ENCODE data around the gene MRPL50.
A peak's percentile ranks its signal among the peaks of the same experiment; 100 is the strongest.

Gene MRPL50

DNA sequence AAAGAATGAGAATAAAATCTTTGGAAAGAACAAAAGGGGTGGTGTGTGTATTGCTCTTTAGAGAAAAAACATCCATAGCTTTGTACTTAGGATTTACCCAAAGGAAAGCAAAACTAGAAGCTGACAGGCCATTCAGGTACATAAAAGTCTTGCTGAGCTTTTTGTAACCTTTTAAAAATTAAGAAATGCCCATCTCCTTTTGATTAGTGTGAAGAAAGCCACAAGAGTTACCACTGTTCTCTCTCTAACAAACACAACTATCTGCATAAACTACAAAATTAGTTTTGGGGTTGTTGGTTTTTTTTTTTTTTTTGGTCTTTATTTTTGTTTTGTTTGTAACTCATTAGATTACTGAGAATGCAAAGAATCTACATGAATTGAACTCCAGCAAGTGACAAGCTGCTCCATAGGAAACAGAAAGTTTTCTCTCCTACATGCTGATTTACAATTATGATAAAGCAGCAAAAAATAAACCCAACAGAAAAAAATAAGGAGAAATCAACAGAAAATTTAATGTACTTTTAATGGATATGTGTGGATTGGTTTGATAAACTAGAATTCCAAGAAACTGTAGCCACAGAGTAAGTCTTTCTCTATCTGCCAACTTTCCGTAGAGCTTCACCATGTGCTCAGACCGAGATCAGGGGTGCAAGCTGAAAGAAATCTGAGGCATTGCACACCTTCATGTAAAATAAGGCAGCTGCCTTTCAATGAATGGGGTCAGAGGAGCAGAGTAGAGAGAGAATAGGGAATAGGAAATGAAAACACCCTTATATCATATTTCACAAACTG is 25.9 kb downstream of the MRPL50 start:
- DNase-seq, result no peak

DNA sequence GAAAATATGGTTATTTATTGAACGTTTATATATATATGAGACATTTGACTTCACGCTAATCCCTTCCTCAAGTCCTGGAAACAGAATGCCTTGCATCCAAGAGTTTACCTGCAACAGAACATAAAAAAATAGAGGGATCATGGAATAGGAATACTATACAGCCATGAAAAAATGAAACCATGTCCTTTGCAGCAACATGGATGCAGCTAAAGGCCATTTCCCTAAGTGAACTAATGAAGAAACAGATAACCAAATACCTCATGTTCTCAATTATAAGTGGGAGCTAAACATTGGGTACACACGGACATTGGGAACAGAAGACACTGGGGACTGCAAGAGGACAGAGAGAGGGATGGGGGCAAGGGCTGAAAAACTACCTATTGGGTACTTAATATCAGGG is 26.6 kb downstream of the MRPL50 start:
- no peak for DNase-seq

DNA sequence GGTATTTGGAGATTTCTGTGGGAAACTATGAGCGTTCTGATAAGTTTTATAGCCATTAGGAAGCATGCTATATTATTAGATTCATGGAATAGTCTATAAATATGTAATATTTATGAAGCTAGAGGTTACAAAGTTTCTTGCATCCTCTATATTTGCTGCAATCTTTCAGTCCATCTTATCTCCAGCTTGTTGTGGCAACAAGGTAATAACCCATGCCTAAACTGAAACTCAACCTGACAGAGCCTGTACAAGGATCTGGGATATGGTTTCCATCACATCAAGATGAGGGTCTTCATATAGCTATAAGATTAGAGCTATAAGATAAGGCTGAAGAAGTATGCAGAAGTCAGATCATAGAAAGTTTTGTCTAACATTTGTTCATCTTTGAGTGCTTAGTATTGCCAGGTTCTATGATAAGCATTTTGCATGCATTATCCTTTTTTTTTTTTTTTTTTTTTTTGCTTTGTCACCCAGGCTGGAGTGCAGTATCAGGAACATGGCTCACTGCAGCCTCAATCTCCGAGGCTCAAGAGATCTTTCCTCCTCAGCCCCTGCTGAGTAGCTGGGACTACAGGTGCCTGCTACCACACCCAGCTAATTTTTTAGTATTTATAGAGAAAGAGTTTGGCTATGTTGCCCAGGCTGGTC is 28.4 kb downstream of the MRPL50 start:
- no peak for DNase-seq

DNA sequence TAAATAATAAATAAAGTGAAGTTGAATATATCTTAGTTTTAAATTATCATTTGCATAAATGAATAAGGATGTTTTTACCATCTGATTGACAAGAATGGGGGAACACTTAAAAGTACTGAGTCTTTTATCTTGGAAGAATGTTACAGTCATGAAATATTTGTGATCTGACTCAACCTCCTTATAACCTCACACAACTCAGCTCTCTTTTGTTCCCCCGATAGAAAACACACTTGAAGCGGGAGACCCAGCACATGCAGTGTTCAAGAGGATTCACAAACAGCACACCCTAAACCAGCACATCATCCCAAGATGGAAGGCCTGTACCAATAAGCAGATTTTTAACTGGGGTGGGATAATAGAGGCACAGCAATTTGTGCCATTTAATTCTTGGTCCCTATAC is 29.1 kb downstream of the MRPL50 start:
- DNase-seq, result peak; percentile 19

DNA sequence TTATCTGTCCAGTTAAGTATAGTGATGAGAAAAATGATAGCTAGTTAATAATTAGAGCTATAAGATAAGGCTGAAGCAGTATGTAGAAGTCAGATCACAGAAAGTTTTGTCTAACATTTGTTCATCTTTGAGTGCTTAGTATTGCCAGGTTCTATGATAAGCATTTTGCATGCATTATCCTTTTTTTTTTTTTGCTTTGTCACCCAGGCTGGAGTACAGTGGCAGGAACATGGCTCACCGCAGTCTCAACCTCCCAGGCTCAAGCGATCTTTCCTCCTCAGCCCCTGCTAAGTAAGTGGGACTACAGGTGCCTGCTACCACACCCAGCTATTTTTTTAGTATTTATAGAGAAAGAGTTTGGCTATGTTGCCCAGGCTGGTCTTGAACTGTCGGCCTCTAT is 31.1 kb downstream of the MRPL50 start:
- DNase-seq, result no peak

DNA sequence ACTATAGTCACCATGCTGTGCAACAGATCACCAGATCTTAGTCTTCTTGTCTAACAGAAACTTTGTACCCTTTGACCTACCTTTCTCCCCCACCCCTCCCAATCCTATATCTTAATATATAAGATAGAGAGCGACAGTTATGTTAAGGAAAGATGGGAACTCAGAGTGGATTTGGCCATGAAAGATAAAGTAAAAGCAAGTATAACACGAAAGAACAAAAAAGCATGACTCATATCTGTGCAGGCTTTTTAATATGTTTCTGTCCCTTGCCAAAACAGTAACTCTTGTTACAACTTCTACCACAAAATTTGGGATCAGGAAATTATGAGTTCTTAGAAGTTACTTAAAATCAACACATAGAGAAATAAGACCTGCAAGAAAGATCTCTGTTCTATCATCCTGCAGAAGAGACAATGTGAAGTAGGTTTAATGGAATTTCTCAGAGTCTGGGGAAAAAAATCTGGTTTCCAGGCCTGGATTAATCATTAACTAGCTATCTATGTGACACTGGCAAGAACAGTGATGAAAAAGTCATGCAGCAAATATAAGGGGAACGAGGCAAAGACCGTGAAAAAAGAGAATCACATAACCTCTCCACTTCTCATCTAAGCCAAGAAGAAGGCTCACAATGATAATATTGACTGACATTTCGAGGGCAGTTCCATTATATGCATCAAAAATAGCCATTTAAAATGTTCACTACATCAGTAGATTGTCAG is 32.2 kb downstream of the MRPL50 start:
- peak; percentile 44 for DNase-seq

DNA sequence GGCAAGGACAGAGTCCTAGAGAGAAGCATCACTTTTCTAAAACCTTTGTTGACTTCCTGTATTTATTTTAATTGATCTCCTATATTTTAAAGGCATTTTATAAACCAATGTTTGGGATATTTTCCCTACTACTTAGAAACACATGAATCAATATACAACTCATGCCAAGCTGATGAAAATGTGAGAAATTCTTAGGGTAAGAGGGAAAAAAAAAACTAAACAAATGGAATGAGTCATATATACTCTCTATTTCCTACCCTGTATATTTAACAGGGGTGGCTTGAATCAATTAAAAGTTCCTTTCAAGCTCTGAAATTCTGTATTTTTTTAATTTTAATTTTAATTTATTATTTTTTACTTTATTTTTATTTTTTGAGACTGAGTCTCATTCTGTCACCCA is 33.2 kb downstream of the MRPL50 start:
- no peak for DNase-seq

DNA sequence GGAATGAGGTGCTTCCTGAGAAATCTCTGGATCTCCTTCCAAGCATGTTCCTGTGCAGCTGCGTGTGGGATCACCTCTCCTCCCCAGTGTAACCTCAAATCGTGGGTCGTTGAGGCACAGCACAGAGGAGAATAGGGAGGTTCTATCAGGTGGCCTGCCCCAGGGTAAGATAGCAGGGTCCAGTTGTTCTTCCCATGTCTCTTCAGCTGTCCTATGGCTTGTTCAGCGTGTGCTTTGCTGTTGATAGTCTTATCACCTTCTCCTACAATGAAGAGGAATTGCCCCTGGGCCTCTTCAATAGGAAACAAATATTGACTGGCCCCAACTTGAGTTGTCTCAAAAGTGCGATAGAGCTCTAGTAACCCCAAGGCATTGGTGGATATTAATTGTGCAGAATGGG is 36.0 kb downstream of the MRPL50 start:
- no peak for DNase-seq

DNA sequence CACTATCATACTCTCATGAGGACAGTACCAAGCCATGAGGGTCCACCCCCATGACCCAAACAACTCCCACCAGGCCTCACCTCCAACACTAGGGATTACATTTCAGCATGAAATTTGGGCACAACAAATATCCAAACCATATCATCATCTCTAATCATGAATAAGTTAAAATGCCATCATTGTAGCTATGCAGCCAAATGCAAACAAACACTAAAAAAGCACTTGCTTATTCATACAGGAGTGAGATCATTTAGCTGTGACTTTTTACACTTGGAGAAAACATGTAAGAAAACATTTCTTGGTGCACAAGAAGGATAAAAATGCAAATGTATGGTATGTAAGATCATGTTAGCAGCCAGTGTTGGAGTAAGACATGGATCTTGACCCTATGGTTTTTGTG is 37.8 kb downstream of the MRPL50 start:
- DNase-seq, result no peak

DNA sequence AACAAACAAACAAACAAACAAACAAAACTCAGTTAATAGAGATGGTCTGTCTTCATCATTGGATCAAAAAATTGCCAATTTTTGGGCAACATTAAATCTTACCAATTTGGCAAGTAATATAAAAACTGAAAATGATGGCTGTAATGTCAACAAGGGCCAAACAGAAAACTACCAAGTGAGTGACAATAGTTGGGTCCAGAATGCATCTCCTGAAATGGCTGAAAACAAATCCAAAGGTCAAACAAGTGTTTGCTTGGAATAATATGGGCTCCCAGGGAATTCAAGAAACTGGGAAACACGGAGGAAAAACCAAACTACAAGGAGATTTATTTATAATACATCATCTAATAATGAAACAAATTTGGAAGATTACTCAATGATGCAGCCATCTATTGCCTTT is 38.7 kb downstream of the MRPL50 start:
- DNase-seq, result no peak

DNA sequence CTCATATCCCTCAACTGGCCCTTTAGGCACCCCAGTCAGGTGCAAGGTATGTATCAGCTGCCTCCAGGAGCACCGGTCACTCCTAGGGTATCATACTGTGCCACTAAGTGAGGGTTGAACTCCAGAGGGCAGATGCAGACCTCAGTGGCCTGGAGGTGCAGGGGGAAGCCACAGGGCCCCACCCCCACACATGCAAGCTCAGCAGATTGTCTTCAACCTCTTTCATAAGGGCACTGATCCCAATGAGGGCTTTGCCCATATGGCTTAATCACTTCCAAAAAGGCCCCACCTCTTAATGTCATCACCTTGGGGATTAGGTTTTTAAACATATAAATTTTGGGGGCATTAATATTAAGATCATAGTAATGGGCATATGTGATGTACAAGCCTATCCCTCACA is 41.8 kb downstream of the MRPL50 start:
- no peak for DNase-seq

DNA sequence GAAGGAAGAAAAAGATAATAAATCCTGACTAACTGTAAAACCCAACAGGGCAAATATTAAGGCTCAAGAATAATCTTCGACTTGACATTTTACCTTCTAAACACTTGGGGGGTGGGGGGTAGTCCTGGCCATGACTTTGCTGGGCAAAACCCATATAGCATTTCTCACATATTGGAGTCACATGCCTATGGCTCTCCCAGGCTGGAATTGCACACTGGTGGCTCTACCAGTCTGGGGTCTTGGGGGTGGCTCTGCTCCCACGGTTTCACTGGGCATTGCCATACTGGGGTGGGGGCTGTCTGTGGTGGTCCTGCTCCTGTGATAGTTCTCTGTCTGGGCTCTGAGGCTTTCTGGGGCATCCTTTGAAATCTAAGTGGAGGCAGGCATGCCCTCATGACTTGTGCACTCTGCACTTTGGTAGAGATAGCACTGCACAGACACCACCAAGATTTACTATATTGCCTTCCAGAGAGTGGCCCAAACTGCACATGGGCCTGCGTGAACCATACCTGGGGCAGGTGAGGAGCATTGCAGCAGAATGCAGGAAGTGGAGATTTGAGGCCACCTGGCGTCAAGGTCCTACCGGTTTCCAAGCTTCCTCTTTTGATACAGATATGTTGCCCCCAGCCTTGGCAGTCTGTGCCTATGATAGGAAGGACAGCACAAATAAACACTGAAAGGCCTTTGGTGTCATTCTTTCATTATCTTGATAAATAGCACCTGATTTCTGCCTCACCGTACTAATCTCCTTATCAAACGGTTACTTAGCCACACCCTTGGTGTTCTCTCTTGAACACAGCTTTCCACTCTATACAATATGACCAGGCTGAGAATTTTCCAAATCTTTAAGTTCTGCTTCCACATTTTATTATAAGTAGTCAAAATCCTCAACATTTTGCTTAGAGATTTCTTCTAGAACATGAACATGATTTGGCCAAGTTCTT is 43.4 kb downstream of the MRPL50 start:
- DNase-seq, result no peak

DNA sequence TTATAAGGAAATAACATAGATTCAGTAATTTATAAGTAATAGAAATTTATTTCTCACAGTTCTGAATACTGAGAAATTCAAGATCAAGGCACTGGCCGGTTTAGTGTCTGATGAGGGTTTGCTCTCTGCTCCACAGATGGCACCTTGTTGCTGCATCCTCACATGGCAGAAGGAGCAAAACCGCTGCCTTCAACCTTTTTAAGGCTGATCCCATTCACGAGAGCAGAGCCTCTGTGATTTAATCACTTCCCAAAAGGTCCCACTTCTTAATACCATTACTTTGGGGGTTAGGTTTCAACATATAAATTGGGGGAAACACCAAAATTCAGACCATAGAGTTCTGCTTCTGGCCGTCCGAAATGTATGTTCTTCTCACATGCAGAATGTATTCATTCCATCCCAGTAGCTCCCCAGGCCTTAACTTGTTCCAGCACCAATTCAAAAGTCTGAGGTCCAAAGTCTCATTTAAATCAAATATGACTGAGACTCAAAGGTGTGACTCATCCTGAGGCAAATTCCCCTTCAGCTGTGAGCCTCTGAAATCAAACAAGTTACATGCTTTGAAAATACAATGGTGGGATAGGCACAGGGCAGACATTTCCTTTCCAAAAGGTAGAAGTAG is 44.2 kb downstream of the MRPL50 start:
- DNase-seq, result no peak

DNA sequence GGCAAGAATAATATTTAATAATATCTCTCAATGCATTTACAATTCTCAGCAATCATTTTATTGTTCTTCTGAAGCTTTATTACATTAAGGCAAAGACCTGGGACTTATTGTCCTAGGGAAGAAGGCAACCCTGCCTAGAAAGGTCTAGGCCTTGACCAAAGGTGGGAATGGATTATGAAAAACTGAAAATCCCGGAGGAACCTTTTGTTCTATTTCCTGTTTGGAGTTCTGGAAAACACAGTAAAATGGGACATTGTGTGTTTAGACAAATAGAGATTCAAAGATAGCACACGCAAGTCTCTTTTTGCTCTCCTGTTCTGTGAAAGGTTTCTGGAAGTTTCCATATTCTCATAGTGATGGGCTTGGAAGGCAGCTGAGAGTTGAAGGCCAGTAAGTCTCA is 44.7 kb downstream of the MRPL50 start:
- no peak for DNase-seq

DNA sequence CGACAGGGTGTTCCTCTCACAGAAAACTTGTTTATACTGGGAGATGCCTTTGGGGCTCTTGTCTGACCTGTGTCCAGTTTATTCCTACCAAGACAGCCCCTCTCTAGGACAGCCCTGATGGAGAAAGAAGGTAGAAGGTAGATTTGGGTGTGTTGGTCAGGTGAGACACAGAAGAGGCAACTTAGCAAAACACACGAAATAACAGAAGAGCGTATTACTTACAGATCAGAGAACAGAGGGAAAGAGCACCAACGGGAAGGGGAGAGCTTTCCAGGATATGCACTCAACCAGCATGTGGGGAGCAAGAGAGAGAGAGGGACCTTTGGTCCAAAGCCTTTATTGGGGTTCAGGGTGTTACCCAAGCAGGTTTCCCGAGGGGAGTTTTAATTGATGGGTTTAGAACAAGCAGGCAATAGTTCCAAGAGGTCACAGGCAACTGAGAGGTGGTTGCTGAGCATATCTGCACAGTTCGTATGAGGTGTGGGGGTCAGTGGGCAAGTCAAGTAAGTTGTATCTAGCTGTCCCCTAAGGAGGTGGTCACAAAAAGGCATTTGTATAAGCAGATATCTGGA is 45.4 kb downstream of the MRPL50 start:
- no peak for DNase-seq

DNA sequence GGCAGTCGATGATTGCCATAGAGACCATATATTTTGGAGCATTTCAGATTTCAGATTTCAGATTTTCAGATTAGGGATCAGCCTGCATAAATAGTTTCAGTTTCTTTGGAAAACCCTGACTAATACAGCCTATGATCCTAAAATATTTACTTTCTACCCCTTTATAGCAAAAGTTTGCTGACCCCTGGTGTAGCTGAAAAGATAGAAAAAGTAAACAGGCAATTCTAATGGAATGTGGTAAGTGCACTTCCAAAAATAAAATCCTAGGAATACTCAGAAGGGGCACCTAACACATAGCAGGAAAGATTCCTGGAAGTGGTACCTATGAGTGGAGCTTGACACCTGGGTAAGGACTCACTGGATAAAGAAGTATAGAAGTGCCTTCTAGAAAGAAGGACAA is 48.1 kb downstream of the MRPL50 start:
- DNase-seq, result no peak

DNA sequence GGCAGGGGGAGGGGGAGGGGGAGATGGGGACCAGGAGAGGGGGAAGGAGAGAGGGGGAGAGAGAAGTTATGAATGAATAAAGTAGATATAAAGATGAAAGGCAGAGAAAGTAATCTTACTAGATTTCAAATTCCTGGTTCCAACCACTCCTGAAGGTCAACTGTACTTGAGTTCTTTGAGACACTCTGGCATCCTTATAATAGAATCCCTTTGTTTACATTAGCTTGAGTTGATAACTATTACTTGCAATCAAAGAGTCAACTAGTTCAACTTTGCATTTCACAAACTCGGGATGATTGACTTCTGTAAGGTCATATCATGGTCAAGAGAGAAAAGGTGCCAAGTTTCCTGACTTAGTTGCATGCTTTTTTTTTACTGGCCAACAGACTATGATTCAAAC is 55.8 kb downstream of the MRPL50 start:
- DNase-seq, result no peak

DNA sequence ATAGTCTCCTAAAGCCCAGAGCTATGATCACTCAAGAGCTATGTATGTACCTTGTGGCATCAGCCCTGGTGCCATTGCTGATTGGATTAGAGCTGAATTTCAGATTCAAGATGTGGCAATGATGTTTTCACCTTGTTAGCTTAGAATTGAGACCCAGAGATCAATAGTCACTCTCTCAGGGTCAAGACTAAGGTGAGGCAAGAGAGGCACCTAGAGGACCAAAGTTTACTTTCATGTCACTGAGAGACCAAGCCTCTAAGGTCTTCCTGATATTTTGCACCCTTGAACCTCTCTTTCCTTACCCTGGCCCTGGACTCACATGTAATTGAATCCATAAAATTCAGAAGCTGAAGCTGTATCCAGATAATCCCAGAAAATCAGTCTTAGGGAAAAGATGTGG is 56.5 kb downstream of the MRPL50 start:
- DNase-seq, result no peak
